Liver (tissue), 3 donors: ENCODE measurements around the gene ITGA6.

Experiments
- CTCF ChIP-seq: fragments of 150-350 bp; IDR thresholded peaks from 2 replicates; pipeline ENCODE4 v1.5.1; 2017; ENCODE audit warnings: improper control_type of control experiment, low read depth, low read length; ENCODE audit not compliant: missing input control
- GABPA ChIP-seq, 2 donors: IDR thresholded peaks in 1 of 2; conservative IDR thresholded peaks in 1 of 2; 2 replicates each; pipeline ENCODE4 v1.6.1; 2016; ENCODE audit warnings: antibody characterized with exemption in 2 of 2, mild to moderate bottlenecking in 1 of 2, moderate library complexity in 1 of 2
- HNF4A ChIP-seq, 2 donors: conservative IDR thresholded peaks; 2 replicates each; pipeline ENCODE4 v1.6.1; 2016; ENCODE audit warnings: antibody characterized with exemption in 2 of 2, mild to moderate bottlenecking in 2 of 2
- JUND ChIP-seq, 2 donors: IDR thresholded peaks; 2 replicates each; pipeline ENCODE4 v1.6.1; 2016; ENCODE audit warnings: antibody characterized with exemption in 2 of 2
- MAX ChIP-seq: IDR thresholded peaks from 2 replicates; pipeline ENCODE4 v1.6.1; 2016; ENCODE audit warnings: antibody characterized with exemption
- RAD21 ChIP-seq, 2 donors: IDR thresholded peaks; 2 replicates each; pipeline ENCODE4 v1.6.1; 2016; ENCODE audit warnings: antibody characterized with exemption in 2 of 2, mild to moderate bottlenecking in 2 of 2
- RXRA ChIP-seq, 2 donors: IDR thresholded peaks; 2 replicates each; pipeline ENCODE4 v1.6.1; 2017 to 2018; ENCODE audit warnings: antibody characterized with exemption in 2 of 2, mild to moderate bottlenecking in 1 of 2
- SP1 ChIP-seq: IDR thresholded peaks from 2 replicates; pipeline ENCODE4 v1.6.1; 2018; ENCODE audit warnings: antibody characterized with exemption, mild to moderate bottlenecking
- TAF1 ChIP-seq: conservative IDR thresholded peaks from 2 replicates; pipeline ENCODE4 v1.6.1; 2016; ENCODE audit warnings: antibody characterized with exemption, mild to moderate bottlenecking
- YY1 ChIP-seq: IDR thresholded peaks from 2 replicates; pipeline ENCODE4 v1.6.1; 2016; ENCODE audit warnings: antibody characterized with exemption, mild to moderate bottlenecking
- ZBTB33 ChIP-seq: IDR thresholded peaks from 2 replicates; pipeline ENCODE4 v1.6.1; 2016; ENCODE audit warnings: antibody characterized with exemption
- TF ChIP-seq, protein P1 (sequence below): IDR thresholded peaks from 2 replicates; pipeline ENCODE4 v1.6.1; 2016; ENCODE audit warnings: antibody characterized with exemption, mild to moderate bottlenecking
- TF ChIP-seq, protein P2 (sequence below): IDR thresholded peaks from 2 replicates; pipeline ENCODE4 v1.6.1; 2016; ENCODE audit warnings: antibody characterized with exemption
- donor health status: healthy.
- donor health status: healthy.

DNA sequence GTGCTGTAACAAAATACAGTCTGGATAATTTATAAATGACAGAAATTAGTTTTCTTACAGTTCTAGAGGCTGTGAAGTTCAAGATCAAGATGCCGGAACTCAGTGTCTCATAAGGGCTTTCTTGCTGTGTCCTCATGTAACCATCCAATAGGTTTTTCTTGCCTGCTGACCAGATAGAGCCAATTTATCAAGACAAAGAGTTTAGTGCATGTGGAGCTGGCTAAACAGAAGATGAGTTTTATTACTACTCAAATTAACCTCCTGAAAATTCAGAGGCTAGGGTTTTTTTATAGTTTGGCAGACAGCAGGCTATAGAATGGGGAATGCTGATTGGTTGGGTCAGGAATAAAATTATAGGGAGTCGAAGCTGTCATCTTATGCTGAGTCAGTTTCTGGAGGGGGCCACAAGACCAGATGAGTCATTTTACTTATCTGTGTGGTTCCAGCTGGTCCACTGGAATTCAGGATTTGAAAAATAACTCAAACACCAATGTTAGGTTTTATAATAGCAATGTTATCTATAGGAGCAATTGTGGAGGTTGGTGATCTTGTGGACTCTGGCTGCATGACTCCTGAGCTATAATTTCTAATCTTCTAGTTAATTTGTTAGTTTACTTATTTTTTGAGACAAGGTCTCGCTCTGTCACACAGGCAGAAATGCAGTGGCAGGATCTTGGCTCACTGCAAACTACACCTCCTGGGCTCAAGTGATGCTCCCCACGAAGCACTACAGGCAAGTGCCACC is 125.3 kb downstream of the ITGA6 start:
- TF ChIP-seq CTCF, result no peak
- no peak for TF ChIP-seq HNF4A (conservative IDR thresholded peaks at IDR 0.05)
- TF ChIP-seq, protein P1, sequence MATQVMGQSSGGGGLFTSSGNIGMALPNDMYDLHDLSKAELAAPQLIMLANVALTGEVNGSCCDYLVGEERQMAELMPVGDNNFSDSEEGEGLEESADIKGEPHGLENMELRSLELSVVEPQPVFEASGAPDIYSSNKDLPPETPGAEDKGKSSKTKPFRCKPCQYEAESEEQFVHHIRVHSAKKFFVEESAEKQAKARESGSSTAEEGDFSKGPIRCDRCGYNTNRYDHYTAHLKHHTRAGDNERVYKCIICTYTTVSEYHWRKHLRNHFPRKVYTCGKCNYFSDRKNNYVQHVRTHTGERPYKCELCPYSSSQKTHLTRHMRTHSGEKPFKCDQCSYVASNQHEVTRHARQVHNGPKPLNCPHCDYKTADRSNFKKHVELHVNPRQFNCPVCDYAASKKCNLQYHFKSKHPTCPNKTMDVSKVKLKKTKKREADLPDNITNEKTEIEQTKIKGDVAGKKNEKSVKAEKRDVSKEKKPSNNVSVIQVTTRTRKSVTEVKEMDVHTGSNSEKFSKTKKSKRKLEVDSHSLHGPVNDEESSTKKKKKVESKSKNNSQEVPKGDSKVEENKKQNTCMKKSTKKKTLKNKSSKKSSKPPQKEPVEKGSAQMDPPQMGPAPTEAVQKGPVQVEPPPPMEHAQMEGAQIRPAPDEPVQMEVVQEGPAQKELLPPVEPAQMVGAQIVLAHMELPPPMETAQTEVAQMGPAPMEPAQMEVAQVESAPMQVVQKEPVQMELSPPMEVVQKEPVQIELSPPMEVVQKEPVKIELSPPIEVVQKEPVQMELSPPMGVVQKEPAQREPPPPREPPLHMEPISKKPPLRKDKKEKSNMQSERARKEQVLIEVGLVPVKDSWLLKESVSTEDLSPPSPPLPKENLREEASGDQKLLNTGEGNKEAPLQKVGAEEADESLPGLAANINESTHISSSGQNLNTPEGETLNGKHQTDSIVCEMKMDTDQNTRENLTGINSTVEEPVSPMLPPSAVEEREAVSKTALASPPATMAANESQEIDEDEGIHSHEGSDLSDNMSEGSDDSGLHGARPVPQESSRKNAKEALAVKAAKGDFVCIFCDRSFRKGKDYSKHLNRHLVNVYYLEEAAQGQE, result no peak
- no peak for TF ChIP-seq TAF1
- no peak for TF ChIP-seq RAD21 (IDR thresholded peaks at IDR 0.05)
- no peak for TF ChIP-seq JUND (IDR thresholded peaks at IDR 0.05)
- no peak for TF ChIP-seq GABPA (IDR thresholded peaks at IDR 0.05 in 1 of 2, conservative IDR thresholded peaks at IDR 0.05 in 1 of 2)
- TF ChIP-seq SP1, result no peak
- TF ChIP-seq YY1, result no peak
- no peak for TF ChIP-seq MAX
- TF ChIP-seq ZBTB33, result no peak
- TF ChIP-seq, protein P2, sequence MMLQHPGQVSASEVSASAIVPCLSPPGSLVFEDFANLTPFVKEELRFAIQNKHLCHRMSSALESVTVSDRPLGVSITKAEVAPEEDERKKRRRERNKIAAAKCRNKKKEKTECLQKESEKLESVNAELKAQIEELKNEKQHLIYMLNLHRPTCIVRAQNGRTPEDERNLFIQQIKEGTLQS, result no peak
- no peak for TF ChIP-seq RXRA (IDR thresholded peaks at IDR 0.05)
